Stimulated activated CD4-positive, alpha-beta T cell treated with anti-CD3 and anti-CD28 coated beads, Interleukin-4, amount 100 ng/mL, for 48 hours (primary cell): ENCODE results near the gene SMCO4.

Experiments
- DNase-seq, 2 donors: peaks; one replicate each; pipeline ENCODE4 v3.0.0-alpha.2; 2020; ENCODE audit warnings: low read depth in 2 of 2

SMCO4 gene

DNA sequence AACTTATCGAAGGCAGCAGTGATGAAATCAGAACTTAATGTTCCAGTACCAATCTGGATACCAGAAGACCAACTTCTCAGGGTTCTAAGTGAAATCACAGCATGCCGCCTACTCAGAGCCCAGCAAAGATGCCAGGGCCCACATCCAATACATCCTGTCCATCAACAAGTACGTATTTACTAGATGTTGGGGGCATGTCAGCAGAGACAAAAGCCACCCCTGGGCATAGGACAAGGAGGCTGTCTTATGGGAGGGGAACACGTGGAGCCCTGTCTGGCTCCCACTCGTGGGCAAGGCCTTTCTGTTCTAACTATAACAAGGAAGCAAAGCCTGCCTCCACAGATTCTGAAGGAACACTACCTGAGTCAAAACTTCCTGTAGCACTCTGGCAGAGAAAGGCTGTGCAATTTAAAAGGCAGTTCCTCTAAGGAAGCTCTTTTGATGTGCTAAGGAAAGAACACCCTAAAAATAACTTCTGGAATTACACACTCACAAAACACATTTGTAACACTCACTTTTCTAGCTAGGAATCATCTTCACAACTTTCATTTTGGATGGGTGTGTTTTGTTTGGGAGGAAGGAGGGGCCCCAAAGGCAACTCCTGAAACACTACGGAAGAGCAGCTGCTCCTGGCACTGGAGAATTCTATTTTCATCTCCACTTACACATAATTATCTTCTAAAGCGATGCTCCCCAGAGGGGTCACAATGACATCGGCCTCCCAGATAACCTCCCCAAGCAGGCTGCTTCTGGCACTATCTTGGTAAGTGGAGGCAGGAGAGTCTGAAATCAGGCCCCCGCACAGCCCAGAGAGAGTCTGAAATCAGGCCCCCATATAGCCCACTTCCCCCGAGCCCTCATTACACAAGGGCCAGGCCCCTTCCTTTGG, 14.2 kb downstream of the SMCO4 start:
- no peak for DNase-seq

DNA sequence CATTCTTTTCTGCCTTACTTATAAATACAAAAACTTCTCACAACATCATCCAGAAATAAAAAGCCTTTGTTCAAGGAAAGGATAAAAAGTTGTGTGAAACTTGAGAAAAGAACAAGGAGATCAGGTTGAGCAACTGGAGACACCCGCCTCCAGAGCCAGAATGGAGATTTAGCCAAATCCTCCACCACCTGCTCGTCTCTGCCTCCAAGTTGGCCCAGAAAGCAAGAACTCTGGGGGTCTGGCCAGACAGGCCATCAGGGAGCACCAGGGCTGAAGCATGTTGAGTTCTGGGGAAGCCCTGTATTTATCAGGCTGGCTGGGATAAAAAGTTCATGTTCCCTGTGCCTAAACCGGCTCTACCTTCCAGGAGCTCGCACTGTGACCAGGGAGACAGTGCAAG, 14.9 kb downstream of the SMCO4 start:
- no peak for DNase-seq

DNA sequence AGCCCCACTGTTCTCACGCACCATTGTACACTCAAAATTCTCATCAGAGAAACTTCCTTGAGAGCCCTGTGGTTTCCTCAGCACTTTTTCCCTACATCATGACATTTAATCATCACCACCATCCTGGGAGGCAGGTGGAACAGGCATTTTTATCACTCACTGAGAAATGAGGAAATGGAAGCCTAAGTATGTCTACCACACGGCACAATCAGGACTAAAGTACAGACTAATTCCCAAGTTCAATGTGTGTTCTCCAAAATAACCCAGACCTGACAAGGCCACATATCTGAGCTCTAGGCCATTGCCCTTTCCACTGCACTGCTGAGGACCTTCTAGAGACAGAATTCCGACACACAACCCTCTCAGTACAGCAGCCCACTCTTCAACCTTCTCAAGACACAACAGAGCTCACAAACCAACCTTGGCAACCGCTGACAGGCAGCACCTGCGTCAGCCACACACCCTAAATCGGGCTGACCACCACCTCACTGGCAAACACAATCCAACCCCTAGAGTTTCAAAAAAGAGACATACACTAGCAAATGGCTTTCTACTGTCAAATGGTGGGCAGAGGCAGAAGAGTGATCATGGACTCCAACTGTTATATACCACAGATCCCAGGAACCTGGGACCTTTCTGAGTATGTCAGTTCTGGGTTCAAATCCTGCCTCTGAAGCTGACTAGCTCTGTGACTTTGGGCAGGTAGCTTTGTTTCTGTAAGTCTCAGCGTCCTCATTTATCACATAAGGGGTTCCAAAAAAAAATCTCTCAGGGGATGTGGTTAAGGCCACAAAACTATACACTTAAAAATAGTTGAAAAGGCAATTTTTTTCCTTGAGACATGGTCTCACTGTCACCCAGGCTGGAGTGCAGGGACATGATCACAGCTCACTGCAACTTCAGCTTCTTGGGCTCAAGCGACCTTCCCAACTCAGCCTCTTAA, 16.3 kb downstream of the SMCO4 start:
- no peak for DNase-seq

DNA sequence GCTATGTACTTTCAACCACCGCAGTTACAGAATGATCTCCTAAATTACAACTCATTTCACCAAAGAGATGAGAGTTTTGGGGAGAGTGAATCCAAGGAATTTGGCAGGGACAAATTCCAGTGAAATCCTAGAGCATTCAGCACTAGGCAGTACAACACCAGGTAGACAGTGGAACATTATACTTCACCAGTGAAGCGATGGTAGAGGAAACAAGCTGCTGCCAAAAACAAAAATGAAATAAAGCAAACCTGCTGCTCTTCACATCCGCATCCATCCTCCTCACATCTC, 16.9 kb downstream of the SMCO4 start:
- DNase-seq = no peak

DNA sequence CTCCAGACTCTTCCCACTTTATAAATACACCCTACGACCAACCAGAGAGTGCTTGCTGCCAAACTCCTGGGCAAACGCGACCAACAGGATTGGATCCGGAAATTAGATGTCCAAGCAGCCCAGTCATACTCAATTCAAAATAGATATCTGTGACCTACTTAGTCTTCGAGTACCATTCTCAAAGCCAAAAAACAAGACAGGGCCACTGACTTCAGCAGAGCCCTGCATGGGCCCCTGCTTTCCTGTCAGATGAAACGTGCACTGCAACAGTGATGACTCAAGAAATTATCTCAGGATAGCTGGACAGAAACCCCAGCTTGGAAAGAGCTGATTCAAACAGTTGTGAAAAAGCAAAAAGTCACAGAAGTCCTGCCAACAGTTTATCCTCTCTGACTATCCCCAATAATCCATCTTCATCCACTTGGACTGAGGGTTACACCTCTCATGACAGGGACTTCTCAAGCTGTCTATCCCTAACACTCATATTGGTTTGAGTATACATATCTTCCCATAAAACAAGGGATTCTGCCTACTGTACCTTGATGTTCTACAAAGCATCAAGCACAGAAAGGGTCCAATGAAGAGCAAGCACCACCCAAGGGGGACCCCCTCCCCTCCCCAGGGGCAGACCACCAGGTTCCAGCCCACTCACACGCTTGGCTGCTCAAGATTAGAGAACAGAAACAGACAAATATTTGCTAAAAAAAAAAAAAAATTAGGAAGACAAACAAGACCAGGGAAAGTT, 17.4 kb downstream of the SMCO4 start:
- DNase-seq = no peak

DNA sequence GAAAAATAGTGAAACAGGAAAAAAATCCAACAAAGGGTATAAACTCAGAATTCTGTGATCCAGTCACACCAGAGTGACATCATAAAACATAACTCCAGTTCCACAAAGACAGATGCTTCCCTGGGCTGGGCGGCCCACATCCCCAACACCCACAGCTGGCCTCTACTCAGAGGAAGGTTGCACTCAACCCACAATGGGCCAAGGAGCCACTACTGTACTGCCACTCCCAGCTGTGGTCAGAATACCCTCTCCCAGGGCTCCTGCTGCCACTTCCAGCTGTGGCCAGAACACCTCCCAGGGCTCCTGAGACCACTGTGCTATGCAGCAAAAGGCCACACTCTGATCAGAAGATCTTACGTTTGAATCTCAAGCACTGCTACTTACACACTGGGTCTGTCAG, 18.3 kb downstream of the SMCO4 start:
- DNase-seq = no peak

DNA sequence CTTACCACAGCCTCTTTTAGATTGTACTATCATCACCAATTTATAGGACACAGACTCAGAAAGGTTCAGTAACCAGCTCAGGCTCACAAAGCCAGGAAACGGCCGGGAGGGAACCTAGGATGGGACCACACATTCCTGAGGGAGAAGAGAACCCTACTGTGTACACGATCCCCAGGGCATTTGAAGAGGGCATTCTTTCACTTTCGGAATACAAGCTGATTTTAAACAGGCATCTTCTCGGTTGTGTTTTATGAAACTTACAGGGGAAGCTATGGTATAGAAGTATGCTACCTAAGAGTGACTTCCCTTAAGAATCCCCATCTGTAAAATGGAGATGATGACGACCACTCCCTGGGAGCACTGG, 19.0 kb downstream of the SMCO4 start:
- DNase-seq = no peak

DNA sequence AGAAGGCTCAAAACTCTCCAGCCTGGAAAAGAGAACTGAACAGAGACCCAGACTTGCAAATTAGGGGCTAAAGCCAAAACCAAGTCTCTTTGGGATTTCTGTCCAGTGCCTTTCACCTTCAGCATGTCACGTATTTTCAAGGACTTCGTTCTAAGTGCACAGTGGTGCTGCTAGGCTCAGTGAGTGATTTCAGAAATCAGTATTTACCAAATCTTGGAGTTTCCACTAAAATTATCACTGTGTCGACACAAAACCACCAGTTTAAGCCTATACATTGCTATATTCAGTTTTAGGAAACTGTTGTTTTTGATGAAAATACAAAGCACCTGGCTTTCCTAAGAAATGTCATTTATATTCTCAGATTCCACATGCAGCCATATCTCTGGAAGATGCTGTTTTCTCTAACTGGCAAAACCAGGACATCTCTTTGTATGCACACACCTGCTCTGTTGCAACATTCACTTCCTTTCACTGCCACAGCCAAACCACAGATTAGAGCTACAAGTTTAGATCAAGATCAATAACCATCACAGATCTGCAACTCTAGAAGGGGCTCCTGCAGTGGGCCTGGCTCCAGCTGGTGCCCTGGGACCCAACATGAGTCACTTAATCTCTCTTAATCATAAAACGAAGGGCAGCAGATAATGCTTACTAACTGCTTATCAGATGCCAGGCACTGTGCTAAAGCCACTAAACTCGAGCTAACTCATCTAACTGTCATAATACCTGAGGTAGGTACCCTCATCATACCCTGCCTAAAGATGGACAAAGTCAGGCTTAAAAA, 22.3 kb downstream of the SMCO4 start:
- DNase-seq = no peak

DNA sequence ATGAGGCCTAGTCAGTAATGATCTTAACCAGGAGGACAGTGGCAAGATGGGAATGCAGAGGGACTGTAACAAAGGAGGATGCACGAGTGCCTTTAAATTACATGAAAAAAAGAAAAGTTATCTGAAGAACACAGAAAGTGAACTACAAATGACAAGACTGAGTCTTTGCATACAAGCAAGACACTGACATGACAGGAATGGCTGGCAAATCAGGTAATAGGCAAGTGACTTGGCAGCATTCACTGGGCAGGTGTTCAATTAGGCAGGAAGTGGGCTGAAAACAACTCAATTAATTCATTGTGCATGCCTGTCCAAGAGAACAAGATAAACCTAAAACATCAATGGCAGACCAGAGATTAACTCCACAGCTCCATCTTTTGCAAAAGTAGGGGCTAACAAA, 24.0 kb downstream of the SMCO4 start:
- DNase-seq = no peak

DNA sequence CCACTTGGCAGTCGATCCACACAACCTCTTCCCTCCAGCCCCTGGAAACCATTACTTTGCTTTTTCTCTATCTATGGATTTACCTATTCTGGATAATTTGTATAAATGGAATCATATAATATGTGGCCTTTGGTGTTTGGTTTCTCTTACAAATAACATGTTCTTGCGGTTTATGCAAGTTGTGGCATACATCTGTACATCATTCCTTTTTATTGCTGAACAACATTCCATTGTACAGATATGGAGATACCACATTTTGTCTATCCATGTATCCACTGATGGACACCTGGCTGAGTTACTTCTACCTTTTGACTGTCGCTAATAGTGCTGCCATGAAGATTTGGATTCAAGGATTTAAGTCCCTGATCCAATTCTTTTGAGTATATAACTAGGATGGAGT, 25.1 kb downstream of the SMCO4 start:
- no peak for DNase-seq

DNA sequence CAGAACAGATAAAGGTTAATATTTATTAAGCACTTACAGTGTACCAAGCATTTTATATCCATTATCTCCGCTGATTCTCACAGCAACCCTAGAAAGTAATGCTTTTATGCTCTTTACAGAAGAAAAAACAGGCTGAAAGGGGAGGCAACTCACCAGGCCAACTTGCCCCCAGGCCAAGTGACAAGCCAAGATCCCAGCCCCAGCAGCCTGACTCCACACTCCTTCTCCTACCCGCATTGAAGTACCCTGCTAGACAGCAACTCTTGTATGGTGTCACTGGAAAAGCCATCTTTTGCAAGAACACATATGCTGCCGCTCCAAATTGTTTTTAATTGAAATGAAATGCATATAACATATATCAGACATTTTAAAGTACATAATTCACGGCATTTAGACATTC, 25.6 kb downstream of the SMCO4 start:
- no peak for DNase-seq

DNA sequence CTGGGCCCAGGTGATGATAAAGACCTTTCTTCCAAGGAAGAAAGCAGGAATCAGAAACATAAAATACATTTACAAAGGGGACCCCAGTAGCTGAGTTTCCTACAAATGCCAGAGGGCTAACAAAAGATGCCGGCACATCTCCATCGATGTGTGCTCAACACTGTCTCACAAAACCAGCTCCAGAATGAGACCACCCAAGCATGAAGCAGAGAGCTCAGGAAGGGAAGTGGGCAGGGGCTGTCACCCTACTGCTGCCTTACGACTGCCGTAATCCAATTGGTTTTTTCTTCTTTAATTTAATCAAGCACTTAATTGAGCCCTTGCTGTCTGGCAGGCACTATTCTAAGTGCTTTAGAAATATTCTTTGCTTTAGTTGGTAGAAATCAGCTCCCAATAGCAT, 26.1 kb downstream of the SMCO4 start:
- no peak for DNase-seq

DNA sequence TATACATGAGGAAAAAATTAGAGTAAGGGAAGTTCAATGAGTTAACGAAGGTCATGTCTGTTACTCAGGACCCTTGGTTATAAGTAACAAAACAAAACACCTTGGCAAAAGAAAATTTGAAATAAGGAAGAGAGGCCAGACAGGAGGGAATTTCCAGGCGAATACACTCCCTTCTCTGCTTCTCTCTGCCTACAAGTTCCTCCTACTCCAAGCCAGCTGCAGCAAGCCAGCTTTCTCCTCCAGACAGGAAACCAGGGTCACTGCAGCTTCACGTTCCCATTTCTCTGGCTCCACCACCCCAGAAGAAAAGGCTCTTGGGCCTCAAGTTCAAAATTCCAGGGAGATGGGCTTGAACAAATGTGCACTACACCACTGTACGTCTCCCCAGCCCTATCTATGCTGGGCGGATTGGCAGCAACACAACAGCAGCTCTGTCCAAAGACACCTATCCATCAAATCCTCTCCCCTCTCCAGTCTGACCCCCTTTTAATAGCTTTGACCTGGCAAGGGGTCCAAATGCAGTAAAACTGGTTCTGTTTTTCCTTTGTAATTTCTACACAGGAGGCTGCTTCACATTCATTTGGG, 27.7 kb downstream of the SMCO4 start:
- no peak for DNase-seq

DNA sequence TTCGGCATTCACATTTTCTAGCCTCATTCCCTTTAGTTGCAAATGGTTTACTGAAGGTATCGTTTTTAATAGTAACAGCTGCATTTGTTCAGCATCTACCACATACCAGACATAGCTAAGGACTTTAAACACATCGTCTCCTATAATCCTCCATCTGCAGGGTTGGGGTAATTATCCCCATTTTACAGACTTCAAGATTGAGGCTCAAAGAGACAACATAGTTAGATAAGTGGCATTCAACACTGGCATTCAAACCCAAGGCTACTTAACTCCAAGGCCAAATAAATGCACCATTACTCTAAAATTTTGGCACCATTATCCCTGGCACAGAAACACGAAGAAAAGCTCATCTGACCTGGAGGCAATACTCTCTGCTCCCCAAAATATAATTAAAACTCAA, 28.5 kb downstream of the SMCO4 start:
- DNase-seq = no peak

DNA sequence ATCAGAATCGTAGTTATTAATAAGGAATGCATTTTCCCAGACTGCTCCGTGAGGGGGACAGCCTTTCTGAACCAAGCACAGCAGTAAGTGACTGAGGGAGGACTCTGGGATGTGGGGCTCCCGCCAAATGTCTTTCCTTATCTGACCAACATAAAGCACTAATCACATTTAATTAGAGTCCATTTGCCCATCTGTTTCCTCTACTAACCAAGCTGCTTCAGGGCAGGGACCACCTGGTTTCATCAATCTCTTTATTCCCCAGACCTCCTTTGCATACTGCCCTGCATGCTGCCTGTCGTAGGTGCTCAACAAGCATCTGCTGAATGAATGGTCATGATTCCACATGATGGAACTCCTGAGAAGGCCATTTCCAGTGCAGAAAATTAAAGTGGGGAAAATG, 29.4 kb downstream of the SMCO4 start:
- no peak for DNase-seq

DNA sequence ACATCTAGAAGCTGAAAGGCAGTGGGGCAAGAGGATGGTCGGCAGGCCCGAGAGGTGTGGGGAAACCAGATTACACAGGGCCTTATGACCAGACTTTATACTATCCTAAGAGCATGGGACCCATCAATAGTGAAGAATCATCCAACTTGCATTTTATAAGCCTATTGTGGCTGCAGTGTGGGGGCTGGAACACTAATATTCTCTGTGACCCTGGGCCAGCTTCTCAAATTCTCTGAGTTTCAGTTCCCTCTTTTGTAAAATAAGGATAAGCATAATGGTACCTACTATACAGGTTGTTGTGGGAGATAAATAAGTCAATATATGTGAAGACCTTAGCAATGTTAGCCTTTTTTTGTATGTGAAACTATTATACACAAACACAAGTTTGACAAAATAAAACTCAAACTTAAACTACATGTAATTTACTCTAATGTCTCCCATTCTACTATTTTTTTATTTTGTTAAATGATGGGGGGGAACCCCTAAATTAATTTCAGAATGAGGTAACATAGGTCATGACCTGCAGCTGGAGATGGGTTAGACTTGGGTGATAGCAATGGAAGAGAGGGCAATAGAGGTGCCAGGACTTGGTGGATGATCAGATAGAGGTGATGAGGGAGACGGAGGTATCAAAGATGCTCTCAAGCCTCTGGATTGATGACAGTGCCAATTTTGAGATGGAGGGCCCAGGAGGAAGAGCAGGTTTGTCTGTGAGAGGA, 30.1 kb downstream of the SMCO4 start:
- DNase-seq = no peak

DNA sequence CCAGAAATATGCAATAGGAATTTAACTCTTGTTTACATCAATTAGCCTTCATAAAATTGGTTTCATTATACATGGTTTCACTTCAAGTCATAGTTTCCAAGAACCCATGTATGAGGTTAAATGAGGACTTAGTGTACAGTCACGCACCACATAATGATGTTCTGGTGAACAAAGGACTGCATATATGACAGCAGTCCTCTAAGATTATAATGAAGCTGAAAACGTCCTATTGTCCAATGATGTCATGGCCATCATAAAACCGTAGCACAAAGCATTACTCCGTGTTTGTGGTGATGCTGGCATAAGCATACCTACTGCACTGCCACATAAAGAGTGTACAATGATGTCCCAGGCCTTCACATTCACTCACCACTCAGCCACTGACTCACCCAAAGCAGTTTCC, 31.1 kb downstream of the SMCO4 start:
- DNase-seq = no peak

DNA sequence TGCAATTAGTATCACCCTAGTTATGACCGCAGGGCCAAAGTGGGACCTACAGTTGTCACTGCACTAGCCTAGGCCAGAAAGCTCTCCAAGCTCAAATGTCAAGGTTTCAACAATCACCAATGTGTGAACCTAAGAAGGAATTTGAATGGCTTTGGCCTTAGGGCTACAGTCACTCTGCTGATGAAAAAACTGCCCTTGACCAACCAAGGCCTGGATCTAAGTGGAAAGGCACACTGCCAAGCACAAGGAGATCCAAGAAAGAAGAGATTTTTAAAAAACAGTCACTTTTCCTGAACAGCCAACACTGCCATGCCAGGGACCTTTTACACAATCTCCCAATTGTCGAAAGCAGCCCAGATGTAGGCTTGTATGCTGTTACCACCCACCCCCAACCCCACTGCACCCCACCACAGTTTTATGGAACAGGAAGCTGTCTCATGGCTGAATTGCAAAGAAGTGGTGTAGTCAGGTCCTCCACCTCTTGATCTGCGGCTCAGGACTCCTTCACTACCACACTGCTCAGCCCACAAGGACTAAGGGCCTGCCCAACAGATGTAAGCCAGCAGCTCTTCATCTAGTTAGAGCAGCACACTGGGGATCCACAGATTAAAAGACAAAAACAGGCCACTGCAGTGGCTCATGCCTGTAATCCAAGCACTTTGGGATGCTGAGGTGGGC, 32.9 kb downstream of the SMCO4 start:
- no peak for DNase-seq

DNA sequence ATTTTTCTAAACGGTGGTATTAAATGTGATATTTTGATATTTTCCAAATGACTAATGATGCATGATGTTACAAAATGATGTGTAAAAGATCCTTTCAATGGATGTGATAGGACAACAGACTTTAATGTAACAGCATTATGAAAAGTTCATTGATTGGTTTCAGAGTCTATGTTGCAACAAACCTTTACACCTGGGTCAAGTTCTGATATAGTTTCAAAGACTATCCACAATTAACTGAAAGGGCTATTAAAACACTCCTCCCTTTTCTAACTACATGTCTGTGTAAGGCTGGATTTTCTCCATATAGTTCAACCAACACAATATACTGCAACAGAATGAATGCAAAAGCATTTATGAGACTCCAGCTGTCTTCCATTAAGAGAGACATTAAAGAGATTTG, 35.7 kb downstream of the SMCO4 start:
- no peak for DNase-seq

DNA sequence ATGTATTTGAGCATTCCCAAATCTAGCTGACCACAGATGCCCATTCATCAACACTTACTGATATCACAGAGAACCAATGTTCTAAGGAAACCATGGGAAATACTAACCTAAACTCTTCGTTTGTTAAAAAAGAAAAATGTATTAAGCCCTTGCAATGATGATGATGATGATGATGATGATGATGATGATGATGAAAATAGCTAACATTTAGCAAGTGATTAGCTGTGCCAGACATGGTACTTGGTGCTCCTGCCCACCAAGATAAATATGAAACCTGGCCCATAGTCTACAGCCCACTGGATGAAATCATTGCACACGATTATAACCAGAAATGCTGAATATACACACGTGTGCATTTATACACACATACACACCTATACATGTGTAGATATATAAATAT, 37.5 kb downstream of the SMCO4 start:
- DNase-seq = no peak
